Measurements from ENCODE around the gene OR2J2. TPM values are rescaled to one million over a fixed set of nuclear protein-coding genes. Genes with fewer than 3 reads are reported as not detected.
"Not testable (repeated sequence)": the region's sequence is repeated elsewhere in the genome, so short reads cannot be mapped to it uniquely, and the experiment has no call there.

Gene OR2J2
- total RNA-seq, 1 donor from 2014 or later = not detected

DNA sequence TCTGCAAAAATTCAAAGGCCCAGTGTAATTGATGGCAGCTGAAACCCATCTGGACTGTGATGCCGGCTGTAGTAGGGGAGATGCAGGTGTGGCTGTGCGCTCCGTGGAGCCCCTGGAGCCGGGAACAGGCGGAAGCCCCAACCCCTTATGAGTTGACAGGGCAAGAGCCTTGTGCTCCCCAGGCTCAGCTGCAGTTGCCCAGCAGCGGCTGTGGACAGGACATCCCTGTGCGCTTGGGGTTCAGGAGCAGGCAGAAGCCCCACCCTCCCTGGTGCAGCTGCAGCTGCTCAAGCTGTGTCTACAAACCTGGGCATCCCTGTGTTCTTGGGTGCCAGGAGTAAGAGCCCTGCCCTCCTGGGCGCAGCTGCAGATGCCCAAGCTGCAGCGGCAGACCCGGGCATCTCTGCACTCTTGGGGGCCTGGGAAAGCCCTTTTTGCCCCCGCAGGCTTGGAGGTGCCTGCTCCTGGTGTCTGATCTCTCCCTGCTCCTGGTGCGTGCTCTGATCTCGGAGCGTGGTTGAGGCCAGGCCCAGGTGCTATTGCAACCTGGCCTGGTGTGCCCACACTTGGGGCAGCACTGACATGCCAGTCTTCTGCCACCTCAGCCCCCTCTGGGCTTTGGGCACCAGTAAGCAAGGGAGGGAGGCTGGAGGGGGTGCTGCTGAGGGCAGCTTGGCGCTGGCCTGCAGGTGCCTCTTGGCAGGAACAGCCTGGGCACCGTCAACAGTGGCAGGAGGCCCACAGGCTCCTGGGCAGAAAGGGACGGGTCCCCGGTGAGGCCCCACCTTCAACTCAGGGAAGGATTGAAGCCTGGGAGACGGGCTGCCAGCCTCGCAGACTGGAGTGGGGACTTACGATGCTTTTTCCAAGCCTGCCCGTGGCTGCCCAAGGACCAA, 30.3 kb downstream of the OR2J2 start:
- TF ChIP-seq, protein P1, sequence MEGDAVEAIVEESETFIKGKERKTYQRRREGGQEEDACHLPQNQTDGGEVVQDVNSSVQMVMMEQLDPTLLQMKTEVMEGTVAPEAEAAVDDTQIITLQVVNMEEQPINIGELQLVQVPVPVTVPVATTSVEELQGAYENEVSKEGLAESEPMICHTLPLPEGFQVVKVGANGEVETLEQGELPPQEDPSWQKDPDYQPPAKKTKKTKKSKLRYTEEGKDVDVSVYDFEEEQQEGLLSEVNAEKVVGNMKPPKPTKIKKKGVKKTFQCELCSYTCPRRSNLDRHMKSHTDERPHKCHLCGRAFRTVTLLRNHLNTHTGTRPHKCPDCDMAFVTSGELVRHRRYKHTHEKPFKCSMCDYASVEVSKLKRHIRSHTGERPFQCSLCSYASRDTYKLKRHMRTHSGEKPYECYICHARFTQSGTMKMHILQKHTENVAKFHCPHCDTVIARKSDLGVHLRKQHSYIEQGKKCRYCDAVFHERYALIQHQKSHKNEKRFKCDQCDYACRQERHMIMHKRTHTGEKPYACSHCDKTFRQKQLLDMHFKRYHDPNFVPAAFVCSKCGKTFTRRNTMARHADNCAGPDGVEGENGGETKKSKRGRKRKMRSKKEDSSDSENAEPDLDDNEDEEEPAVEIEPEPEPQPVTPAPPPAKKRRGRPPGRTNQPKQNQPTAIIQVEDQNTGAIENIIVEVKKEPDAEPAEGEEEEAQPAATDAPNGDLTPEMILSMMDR (conservative IDR thresholded peaks at IDR 0.05; ENCODE audit: low read depth, low read length) = no peak
- DNase-seq (ENCODE audit: low read depth) = no peak
- no peak overlapping the region for H3K4me3 ChIP-seq (ENCODE audit: low read depth, low read length)

DNA sequence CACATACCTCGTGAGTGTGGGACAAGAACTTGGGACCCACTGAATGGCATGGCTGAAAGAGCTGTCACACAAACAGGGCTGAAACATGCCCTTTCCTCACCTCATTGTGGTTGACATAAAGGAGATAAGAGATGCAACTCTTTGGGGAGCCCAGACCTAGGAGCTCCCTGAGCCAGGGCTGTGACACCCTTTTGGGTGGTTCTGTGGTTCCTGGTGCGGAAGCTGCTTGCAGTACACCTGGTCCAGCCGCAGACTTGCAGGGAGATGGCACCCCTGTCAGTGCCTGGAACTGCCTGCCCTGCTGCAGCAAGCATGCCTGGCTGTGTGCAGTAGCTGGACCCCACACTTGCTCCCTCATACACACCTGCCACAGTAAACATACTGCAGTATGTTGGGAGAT, 31.3 kb downstream of the OR2J2 start:
- no peak for DNase-seq (ENCODE audit: low read depth)
- TF ChIP-seq, protein P1 (conservative IDR thresholded peaks at IDR 0.05; ENCODE audit: low read depth, low read length) = no peak
- no peak overlapping the region for H3K4me3 ChIP-seq (ENCODE audit: low read depth, low read length)

GRCh38 chr6:29211488-29211887, 40.8 kb downstream of the OR2J2 start:
- no peak overlapping the region for H3K4me3 ChIP-seq (ENCODE audit: low read depth, low read length)
- no peak for DNase-seq (ENCODE audit: low read depth)
- TF ChIP-seq, protein P1 (conservative IDR thresholded peaks at IDR 0.05; ENCODE audit: low read depth, low read length) = no peak

DNA sequence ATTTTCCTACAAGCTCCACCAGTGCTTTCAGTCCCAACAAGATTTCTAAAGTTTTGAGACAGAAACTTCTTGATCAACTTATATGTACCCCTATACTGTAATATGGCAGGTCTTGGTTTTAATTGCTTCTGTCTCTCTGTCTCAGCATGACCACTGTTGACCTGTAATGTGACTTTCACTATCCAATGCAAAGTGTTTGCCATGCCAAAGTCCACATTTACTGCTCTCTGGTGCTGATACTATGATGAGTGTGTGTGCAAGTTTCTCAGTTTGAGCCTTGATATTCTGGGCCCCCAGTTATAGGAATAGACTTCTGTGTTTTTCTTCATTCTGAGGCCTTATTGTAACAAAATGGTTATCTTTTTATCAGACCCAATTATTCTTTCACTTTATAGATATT, 45.8 kb downstream of the OR2J2 start:
- DNase-seq (ENCODE audit: low read depth) = no peak
- TF ChIP-seq, protein P1 (conservative IDR thresholded peaks at IDR 0.05; ENCODE audit: low read depth, low read length) = no peak

GRCh38 chr6:29217242-29217641, 46.5 kb downstream of the OR2J2 start:
- not testable (repeated sequence) for H3K4me3 ChIP-seq (ENCODE audit: low read depth, low read length); DNase-seq (ENCODE audit: low read depth)

More for the DNA sequence above, 45.8 kb downstream of the OR2J2 start:
- no peak overlapping the region for H3K4me3 ChIP-seq (ENCODE audit: low read depth, low read length)

DNA sequence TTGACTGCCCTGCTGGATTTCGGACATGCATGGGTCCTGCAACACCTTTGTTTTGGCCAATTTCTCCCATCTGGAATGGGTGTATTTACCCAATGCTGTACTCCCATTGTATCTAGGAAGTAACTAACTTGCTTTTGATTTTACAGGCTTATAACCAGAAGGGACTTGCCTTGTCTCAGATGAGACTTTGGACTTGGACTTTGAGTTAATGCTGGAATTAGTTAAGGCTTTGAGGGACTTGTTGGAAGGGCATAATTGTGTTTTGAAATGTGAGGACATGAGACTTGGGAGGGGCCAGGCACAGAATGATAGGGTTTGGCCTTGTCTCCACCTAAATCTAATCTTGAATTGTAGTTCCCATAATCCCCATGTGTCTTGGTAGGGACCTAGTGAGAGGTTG, 47.3 kb downstream of the OR2J2 start:
- not testable (repeated sequence) for DNase-seq (ENCODE audit: low read depth); H3K4me3 ChIP-seq (ENCODE audit: low read depth, low read length)

Other genes starting within 250 kb of the OR2J2 start
- gene TRIM27, start 246.9 kb upstream of the OR2J2 start, total RNA-seq = 76.0 and 80.5 TPM in 2 replicates
- gene ZNF311, start 165.6 kb upstream of the OR2J2 start, total RNA-seq = 0.52 and 0.65 TPM in 2 replicates
- gene OR2W1, start 125.7 kb upstream of the OR2J2 start, total RNA-seq = not detected in 2 replicates
- gene OR2B3, start 83.6 kb upstream of the OR2J2 start, total RNA-seq = not detected in 2 replicates
- not detected in 2 replicates for gene OR2J1, start 71.4 kb upstream of the OR2J2 start, total RNA-seq
- not detected in 2 replicates for gene OR2J3, start 62.8 kb upstream of the OR2J2 start, total RNA-seq
- not detected in 2 replicates for gene OR14J1, start 130.8 kb downstream of the OR2J2 start, total RNA-seq
- gene OR5V1, start 198.0 kb downstream of the OR2J2 start, total RNA-seq = not detected in 2 replicates
- not detected in 2 replicates for gene OR12D3, start 204.4 kb downstream of the OR2J2 start, total RNA-seq
- gene OR12D2, start 224.7 kb downstream of the OR2J2 start, total RNA-seq = not detected in 2 replicates
- gene OR12D1, start 244.0 kb downstream of the OR2J2 start, total RNA-seq = not detected in 2 replicates